H1 (cell line): ENCODE results near the gene CARD11. TPM values are rescaled to one million over a fixed set of nuclear protein-coding genes. Genes with fewer than 3 reads are reported as not detected.

ENCODE experiments used
- ASH2L ChIP-seq: fragments of 200-600, 300-600 bp; sonication (generic); IDR thresholded peaks from one replicate; pipeline ENCODE4 v1.7.1; 2017; ENCODE audit warnings: low read length
- BACH1 ChIP-seq: IDR thresholded peaks from 2 replicates; pipeline ENCODE4 v1.6.1; 2012; ENCODE audit warnings: low read length, improper control_type of control experiment
- BCL11A ChIP-seq, 2 experiments: IDR thresholded peaks; one replicate each; pipeline ENCODE4 v1.6.1; 2011; ENCODE audit warnings: low read depth in 2 of 2, low read length in 2 of 2, mild to moderate bottlenecking in 2 of 2
- CBX8 ChIP-seq: fragments of 300-800, 300-1000 bp; sonication (generic); IDR thresholded peaks from 2 replicates; pipeline ENCODE4 v1.7.1; 2016; ENCODE audit warnings: low read depth, low read length, borderline replicate concordance
- GTF2F1 ChIP-seq: IDR thresholded peaks from 2 replicates; pipeline ENCODE4 v1.6.1; 2012; ENCODE audit warnings: low read depth, low read length, improper control_type of control experiment, borderline replicate concordance
- KDM4A ChIP-seq: IDR thresholded peaks from one replicate; pipeline ENCODE4 v1.7.1; 2012; ENCODE audit warnings: low read depth, mild to moderate bottlenecking, moderate library complexity, low read length, inconsistent platforms; ENCODE audit not compliant: severe bottlenecking
- RBBP5 ChIP-seq: IDR thresholded peaks from 2 replicates; pipeline ENCODE4 v1.7.1; 2012; ENCODE audit warnings: low read depth, mild to moderate bottlenecking, inconsistent platforms, low read length, moderate library complexity, borderline replicate concordance
- RFX5 ChIP-seq: IDR thresholded peaks from 2 replicates; pipeline ENCODE4 v1.6.1; 2011; ENCODE audit warnings: low read depth, low read length, improper control_type of control experiment, borderline replicate concordance
- SP1 ChIP-seq: IDR thresholded peaks from 2 replicates; pipeline ENCODE4 v1.6.1; 2011; ENCODE audit warnings: low read depth, low read length
- YY1 ChIP-seq: IDR thresholded peaks from 2 replicates; pipeline ENCODE4 v1.6.1; 2011; ENCODE audit warnings: low read depth, mild to moderate bottlenecking, low read length
- polyA plus RNA-seq, 7 experiments: library from polyadenylated mRNA; depleted of rRNA in 3 of 7; stranded (reverse) in 5 of 7; unstranded in 2 of 7; fragments of >200 nt in 5 of 7; fragments of 200-250 nt in 2 of 7; gene quantifications; 1 replicate in 5 of 7; 2 replicates in 1 of 7; 4 replicates in 1 of 7; pipeline versions ENCODE4 v1.2.1 to v1.2.3, GENCODE V29; 2011 to 2013; ENCODE audit warnings: missing spikeins in 2 of 7, mixed read lengths in 2 of 7
- total RNA-seq: library from RNA; stranded (reverse); fragmentation: NEBNext Ultra II Directional; extraction: Animal tissue kit (Norgen Biotek cat#: 25700); gene quantifications from 2 replicates; pipeline ENCODE4 v1.2.1, GENCODE V29; 2021
- TF ChIP-seq, protein P1 (sequence below): fragments of 300-600 bp; sonication (generic); IDR thresholded peaks from 2 replicates; pipeline ENCODE4 v1.7.1; 2012; ENCODE audit warnings: low read length, moderate library complexity, mild to moderate bottlenecking, inconsistent platforms; ENCODE audit not compliant: insufficient replicate concordance
- TF ChIP-seq, protein P2 (sequence below): IDR thresholded peaks from 2 replicates; pipeline ENCODE4 v1.6.1; 2011; ENCODE audit warnings: low read depth, mild to moderate bottlenecking, low read length; ENCODE audit not compliant: insufficient read depth

Gene CARD11
- total and polyA plus RNA-seq, 2 of the 8 experiments (the other 6 are each of a cell fraction or from before 2014, with no cell fraction given) = 12.6 to 29.8 TPM

DNA sequence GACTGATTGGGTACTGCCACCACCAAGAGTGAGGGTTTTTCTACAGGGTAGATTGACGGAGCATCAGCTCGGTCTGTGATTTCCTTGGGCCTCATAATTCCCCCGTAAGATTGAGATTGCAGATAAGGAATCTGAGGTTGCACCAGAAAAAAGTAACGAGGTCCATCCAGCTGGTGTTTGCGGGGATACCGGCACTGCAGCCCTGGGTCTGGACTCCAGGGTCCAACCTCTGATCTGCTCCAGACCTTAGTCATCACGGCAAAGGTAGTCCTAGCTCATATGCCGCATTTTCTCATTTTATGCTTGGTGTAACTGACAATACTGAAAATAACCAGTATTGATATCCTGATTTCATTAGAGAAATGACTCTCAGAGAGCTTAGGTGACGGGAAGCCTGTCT is 3.9 kb downstream of the CARD11 start (continued):
- TF ChIP-seq, protein P1, sequence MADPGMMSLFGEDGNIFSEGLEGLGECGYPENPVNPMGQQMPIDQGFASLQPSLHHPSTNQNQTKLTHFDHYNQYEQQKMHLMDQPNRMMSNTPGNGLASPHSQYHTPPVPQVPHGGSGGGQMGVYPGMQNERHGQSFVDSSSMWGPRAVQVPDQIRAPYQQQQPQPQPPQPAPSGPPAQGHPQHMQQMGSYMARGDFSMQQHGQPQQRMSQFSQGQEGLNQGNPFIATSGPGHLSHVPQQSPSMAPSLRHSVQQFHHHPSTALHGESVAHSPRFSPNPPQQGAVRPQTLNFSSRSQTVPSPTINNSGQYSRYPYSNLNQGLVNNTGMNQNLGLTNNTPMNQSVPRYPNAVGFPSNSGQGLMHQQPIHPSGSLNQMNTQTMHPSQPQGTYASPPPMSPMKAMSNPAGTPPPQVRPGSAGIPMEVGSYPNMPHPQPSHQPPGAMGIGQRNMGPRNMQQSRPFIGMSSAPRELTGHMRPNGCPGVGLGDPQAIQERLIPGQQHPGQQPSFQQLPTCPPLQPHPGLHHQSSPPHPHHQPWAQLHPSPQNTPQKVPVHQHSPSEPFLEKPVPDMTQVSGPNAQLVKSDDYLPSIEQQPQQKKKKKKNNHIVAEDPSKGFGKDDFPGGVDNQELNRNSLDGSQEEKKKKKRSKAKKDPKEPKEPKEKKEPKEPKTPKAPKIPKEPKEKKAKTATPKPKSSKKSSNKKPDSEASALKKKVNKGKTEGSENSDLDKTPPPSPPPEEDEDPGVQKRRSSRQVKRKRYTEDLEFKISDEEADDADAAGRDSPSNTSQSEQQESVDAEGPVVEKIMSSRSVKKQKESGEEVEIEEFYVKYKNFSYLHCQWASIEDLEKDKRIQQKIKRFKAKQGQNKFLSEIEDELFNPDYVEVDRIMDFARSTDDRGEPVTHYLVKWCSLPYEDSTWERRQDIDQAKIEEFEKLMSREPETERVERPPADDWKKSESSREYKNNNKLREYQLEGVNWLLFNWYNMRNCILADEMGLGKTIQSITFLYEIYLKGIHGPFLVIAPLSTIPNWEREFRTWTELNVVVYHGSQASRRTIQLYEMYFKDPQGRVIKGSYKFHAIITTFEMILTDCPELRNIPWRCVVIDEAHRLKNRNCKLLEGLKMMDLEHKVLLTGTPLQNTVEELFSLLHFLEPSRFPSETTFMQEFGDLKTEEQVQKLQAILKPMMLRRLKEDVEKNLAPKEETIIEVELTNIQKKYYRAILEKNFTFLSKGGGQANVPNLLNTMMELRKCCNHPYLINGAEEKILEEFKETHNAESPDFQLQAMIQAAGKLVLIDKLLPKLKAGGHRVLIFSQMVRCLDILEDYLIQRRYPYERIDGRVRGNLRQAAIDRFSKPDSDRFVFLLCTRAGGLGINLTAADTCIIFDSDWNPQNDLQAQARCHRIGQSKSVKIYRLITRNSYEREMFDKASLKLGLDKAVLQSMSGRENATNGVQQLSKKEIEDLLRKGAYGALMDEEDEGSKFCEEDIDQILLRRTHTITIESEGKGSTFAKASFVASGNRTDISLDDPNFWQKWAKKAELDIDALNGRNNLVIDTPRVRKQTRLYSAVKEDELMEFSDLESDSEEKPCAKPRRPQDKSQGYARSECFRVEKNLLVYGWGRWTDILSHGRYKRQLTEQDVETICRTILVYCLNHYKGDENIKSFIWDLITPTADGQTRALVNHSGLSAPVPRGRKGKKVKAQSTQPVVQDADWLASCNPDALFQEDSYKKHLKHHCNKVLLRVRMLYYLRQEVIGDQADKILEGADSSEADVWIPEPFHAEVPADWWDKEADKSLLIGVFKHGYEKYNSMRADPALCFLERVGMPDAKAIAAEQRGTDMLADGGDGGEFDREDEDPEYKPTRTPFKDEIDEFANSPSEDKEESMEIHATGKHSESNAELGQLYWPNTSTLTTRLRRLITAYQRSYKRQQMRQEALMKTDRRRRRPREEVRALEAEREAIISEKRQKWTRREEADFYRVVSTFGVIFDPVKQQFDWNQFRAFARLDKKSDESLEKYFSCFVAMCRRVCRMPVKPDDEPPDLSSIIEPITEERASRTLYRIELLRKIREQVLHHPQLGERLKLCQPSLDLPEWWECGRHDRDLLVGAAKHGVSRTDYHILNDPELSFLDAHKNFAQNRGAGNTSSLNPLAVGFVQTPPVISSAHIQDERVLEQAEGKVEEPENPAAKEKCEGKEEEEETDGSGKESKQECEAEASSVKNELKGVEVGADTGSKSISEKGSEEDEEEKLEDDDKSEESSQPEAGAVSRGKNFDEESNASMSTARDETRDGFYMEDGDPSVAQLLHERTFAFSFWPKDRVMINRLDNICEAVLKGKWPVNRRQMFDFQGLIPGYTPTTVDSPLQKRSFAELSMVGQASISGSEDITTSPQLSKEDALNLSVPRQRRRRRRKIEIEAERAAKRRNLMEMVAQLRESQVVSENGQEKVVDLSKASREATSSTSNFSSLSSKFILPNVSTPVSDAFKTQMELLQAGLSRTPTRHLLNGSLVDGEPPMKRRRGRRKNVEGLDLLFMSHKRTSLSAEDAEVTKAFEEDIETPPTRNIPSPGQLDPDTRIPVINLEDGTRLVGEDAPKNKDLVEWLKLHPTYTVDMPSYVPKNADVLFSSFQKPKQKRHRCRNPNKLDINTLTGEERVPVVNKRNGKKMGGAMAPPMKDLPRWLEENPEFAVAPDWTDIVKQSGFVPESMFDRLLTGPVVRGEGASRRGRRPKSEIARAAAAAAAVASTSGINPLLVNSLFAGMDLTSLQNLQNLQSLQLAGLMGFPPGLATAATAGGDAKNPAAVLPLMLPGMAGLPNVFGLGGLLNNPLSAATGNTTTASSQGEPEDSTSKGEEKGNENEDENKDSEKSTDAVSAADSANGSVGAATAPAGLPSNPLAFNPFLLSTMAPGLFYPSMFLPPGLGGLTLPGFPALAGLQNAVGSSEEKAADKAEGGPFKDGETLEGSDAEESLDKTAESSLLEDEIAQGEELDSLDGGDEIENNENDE = no peak
- TF ChIP-seq BCL11A (IDR thresholded peaks at IDR 0.05; ENCODE audit: low read depth in 2 of 2, low read length in 2 of 2) = no peak
- TF ChIP-seq BACH1 = no peak
- TF ChIP-seq, protein P2, sequence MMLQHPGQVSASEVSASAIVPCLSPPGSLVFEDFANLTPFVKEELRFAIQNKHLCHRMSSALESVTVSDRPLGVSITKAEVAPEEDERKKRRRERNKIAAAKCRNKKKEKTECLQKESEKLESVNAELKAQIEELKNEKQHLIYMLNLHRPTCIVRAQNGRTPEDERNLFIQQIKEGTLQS = no peak
- no peak for TF ChIP-seq RFX5
- no peak for TF ChIP-seq GTF2F1
- no peak for TF ChIP-seq CBX8
- no peak for TF ChIP-seq ASH2L
- no peak for TF ChIP-seq KDM4A
- TF ChIP-seq YY1 = no peak
- TF ChIP-seq RBBP5 = no peak
- TF ChIP-seq SP1 = no peak
